NT2/D1 (cell line): ENCODE data around the gene CENPX.

Experiments used
- YY1 ChIP-seq: IDR thresholded peaks from 2 replicates; pipeline ENCODE4 v1.6.1; 2011; ENCODE audit not compliant: insufficient read length, insufficient read depth
- ZNF274 ChIP-seq: IDR thresholded peaks from 2 replicates; pipeline ENCODE4 v1.6.1; 2011; ENCODE audit warnings: mild to moderate bottlenecking, low read depth, low read length

GRCh38 chr17:81996232-81996756 is 26.4 kb downstream of the CENPX start:
- TF ChIP-seq ZNF274 (no peak), YY1 (no peak)
